Parathyroid adenoma (tissue), 2 donors: ENCODE results near the gene STIM2.

Experiments
- H2AFZ ChIP-seq: fragments of 300-600 bp; sonication (generic); one replicate; pipeline ENCODE4 v1.7.0; 2017; ENCODE audit warnings: antibody characterized with exemption, mild to moderate bottlenecking
- H3K27ac ChIP-seq: fragments of 300-600 bp; sonication (generic); one replicate; pipeline ENCODE4 v1.7.0; 2017
- H3K27me3 ChIP-seq: fragments of 300-600 bp; sonication (generic); one replicate; pipeline ENCODE4 v1.7.0; 2017; ENCODE audit warnings: low read length; ENCODE audit not compliant: control insufficient read depth, insufficient read depth
- H3K36me3 ChIP-seq: fragments of 300-600 bp; sonication (generic); one replicate; pipeline ENCODE4 v1.7.0; 2017; ENCODE audit warnings: low read length; ENCODE audit not compliant: control insufficient read depth, insufficient read depth
- H3K4me1 ChIP-seq: fragments of 300-600 bp; sonication (generic); one replicate; pipeline ENCODE4 v1.7.0; 2017; ENCODE audit warnings: control low read depth
- H3K4me2 ChIP-seq: fragments of 300-600 bp; sonication (generic); one replicate; pipeline ENCODE4 v1.7.0; 2017; ENCODE audit warnings: low read length
- H3K4me3 ChIP-seq: fragments of 300-600 bp; sonication (generic); one replicate; pipeline ENCODE4 v1.7.0; 2017; ENCODE audit warnings: low read depth, low read length
- H3K79me2 ChIP-seq: fragments of 300-600 bp; sonication (generic); one replicate; pipeline ENCODE4 v1.7.0; 2017; ENCODE audit warnings: control low read depth
- H3K9ac ChIP-seq: fragments of 300-600 bp; sonication (generic); one replicate; pipeline ENCODE4 v1.7.0; 2017; ENCODE audit warnings: mild to moderate bottlenecking
- H3K9me3 ChIP-seq: fragments of 300-600 bp; sonication (generic); one replicate; pipeline ENCODE4 v1.7.0; 2017; ENCODE audit warnings: low read length; ENCODE audit not compliant: control insufficient read depth
- CTCF ChIP-seq: fragments of 300-600 bp; sonication (generic); IDR thresholded peaks from one replicate; pipeline ENCODE4 v1.7.0; 2017; ENCODE audit warnings: antibody characterized with exemption, mild to moderate bottlenecking
- donor health status: primary hyperparathyroidism.

The STIM2 gene

GRCh38 chr4:26862381-26862915, 1.8 kb downstream of the STIM2 start:
- TF ChIP-seq CTCF: no peak
- no peak overlapping the region for H2AFZ ChIP-seq
- no peaks in the 10 kb centered on the region for H3K27me3 ChIP-seq
- no peaks in the 10 kb centered on the region for H3K9me3 ChIP-seq
- H3K27ac ChIP-seq: no peak overlapping the region
- H3K9ac ChIP-seq: no peak overlapping the region
- peaks cover 7% of the 10 kb centered on the region for H3K4me1 ChIP-seq
- no peaks in the 10 kb centered on the region for H3K36me3 ChIP-seq
- peaks cover 10% of the 10 kb centered on the region for H3K79me2 ChIP-seq
- peak overlapping the region; percentile 10 for H3K4me2 ChIP-seq
- peak overlapping the region; percentile 95 for H3K4me3 ChIP-seq

GRCh38 chr4:26863512-26863911, 2.9 kb downstream of the STIM2 start:
- H3K27me3 ChIP-seq: no peaks in the 10 kb centered on the region
- TF ChIP-seq CTCF: no peak
- peak overlapping the region; percentile 22 for H3K4me3 ChIP-seq
- no peaks in the 10 kb centered on the region for H3K9me3 ChIP-seq
- H3K4me1 ChIP-seq: peaks cover 4% of the 10 kb centered on the region
- no peak overlapping the region for H2AFZ ChIP-seq
- no peak overlapping the region for H3K4me2 ChIP-seq
- H3K36me3 ChIP-seq: no peaks in the 10 kb centered on the region
- no peak overlapping the region for H3K9ac ChIP-seq
- no peak overlapping the region for H3K27ac ChIP-seq
- peaks cover 11% of the 10 kb centered on the region for H3K79me2 ChIP-seq

GRCh38 chr4:26864899-26865298, 4.3 kb downstream of the STIM2 start:
- TF ChIP-seq CTCF: no peak
- Histone ChIP-seq H3K27ac (peak overlapping the region; percentile 22), H3K4me3 (no peak overlapping the region), H3K79me2 (peaks cover 11% of the 10 kb centered on the region), H3K9me3 (no peaks in the 10 kb centered on the region), H3K4me1 (no peaks in the 10 kb centered on the region), H3K36me3 (no peaks in the 10 kb centered on the region), H3K9ac (no peak overlapping the region), H3K4me2 (no peak overlapping the region), H3K27me3 (no peaks in the 10 kb centered on the region), H2AFZ (no peak overlapping the region)

- H3K36me3 ChIP-seq: no peaks in the 10 kb centered on the region
- H3K9me3 ChIP-seq: no peaks in the 10 kb centered on the region
- H3K4me2 ChIP-seq: no peak overlapping the region
- H2AFZ ChIP-seq: no peak overlapping the region
- H3K79me2 ChIP-seq: peaks cover 11% of the 10 kb centered on the region
- no peak for TF ChIP-seq CTCF
- H3K9ac ChIP-seq: no peak overlapping the region
- no peaks in the 10 kb centered on the region for H3K4me1 ChIP-seq
- H3K27me3 ChIP-seq: no peaks in the 10 kb centered on the region
- no peak overlapping the region for H3K27ac ChIP-seq
- no peak overlapping the region for H3K4me3 ChIP-seq
These were observed 5.6 kb downstream of the STIM2 start for GRCh38 chr4:26866203-26866602.

GRCh38 chr4:26866781-26867180, 6.1 kb downstream of the STIM2 start:
- H3K27ac ChIP-seq: no peak overlapping the region
- no peaks in the 10 kb centered on the region for H3K4me1 ChIP-seq
- H3K4me3 ChIP-seq: no peak overlapping the region
- no peaks in the 10 kb centered on the region for H3K27me3 ChIP-seq
- H3K9ac ChIP-seq: no peak overlapping the region
- H3K9me3 ChIP-seq: no peaks in the 10 kb centered on the region
- no peak overlapping the region for H2AFZ ChIP-seq
- no peak overlapping the region for H3K4me2 ChIP-seq
- H3K36me3 ChIP-seq: no peaks in the 10 kb centered on the region
- peaks cover 11% of the 10 kb centered on the region for H3K79me2 ChIP-seq
- no peak for TF ChIP-seq CTCF
